ENCODE data around the gene MAEA. TPM values are rescaled to one million over a fixed set of nuclear protein-coding genes. Genes with fewer than 3 reads are reported as not detected.

The MAEA gene
- total and polyA plus RNA-seq, 2 of the 8 experiments (the other 6 are each of a cell fraction or from before 2014, with no cell fraction given): 75.8 to 133 TPM

DNA sequence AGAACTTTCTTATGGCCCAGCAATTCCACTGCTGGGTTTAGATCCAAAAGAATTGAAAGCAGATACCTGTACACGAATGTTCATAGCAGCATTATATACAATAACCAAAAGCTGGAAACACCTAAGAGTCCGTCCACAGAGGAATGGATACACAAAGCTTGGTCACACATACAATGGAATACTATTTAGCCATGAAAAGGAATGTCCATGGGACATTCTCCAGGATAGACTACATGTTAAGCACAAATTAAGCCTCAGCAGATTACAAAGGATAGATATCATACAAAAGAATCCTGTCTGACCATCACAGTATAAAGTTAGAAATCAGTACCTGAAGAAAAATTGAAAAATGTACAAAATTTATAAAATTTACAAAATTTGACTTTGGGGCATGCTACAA lies 12.7 kb upstream of the MAEA start:
- H2BK20ac ChIP-seq (ENCODE audit: low read length): no peak overlapping the region
- H3K4me2 ChIP-seq (ENCODE audit: insufficient read depth in 1 of 2, low read depth in 2 of 2, low read length in 2 of 2): no peak overlapping the region
- DNase-seq (ENCODE audit: low read depth in 1 of 2, low spot score in 2 of 2) (no peak), FAIRE-seq (no peak)
- H3K14ac ChIP-seq (ENCODE audit: insufficient read length): no peak overlapping the region
- H3K4ac ChIP-seq (replicated peaks; ENCODE audit: insufficient read length, low read depth, low read length): no peak overlapping the region
- no peaks in the 10 kb centered on the region for H3K4me1 ChIP-seq (replicated peaks in 1 of 4; ENCODE audit: control insufficient read depth in 3 of 4, insufficient read depth in 4 of 4, low read length in 3 of 4)
- no peak overlapping the region for H2BK5ac ChIP-seq (ENCODE audit: low read depth, low read length)
- peaks cover 8 to 9% of the 10 kb centered on the region in 2 experiments; a peak in 3 of 4 replicates for H3K9me3 ChIP-seq (ENCODE audit: insufficient read depth in 2 of 2, low read depth in 1 of 2, low read length in 1 of 2)
- no peak overlapping the region for H4K5ac ChIP-seq (ENCODE audit: insufficient read length, low read depth, low read length)
- H2BK15ac ChIP-seq (ENCODE audit: low read length): no peak overlapping the region
- H2BK120ac ChIP-seq (replicated peaks; ENCODE audit: low read depth, low read length): no peak overlapping the region
- H4K8ac ChIP-seq (ENCODE audit: extremely low read depth, insufficient read depth, low read length): no peak overlapping the region
- no peak overlapping the region for H3K18ac ChIP-seq (ENCODE audit: extremely low read depth, low read length)
- no peak overlapping the region for H2BK12ac ChIP-seq (ENCODE audit: low read depth, low read length)
- H3K56ac ChIP-seq (replicated peaks; ENCODE audit: insufficient read length, low read depth, low read length): no peak overlapping the region
- ChIA-PET POLR2A (ENCODE audit: partially characterized antibody) (no interaction called here), CTCF (ENCODE audit: partially characterized antibody) (interaction anchor here (0.6 to 3.8 kb wide), 3 partner anchors 9 to 1142 kb away, joined by 3 to 16 read pairs (median 4); partner anchors contain the start of gene CFAP99)
- H3K4me3 ChIP-seq (ENCODE audit: extremely low read depth in 1 of 4, insufficient read depth in 2 of 4, low read depth in 3 of 4, low read length in 4 of 4): no peak overlapping the region
- no peaks in the 10 kb centered on the region for H3K36me3 ChIP-seq (ENCODE audit: control insufficient read depth in 2 of 4, insufficient read depth in 4 of 4, low read length in 3 of 4)
- no peaks in the 10 kb centered on the region for H3K27me3 ChIP-seq (replicated peaks in 1 of 4; ENCODE audit: control insufficient read depth in 3 of 4, extremely low read depth in 1 of 4, insufficient read depth in 3 of 4, low read length in 3 of 4)
- H3K27ac ChIP-seq (ENCODE audit: low read depth, low read length): no peak overlapping the region
- no peaks in the 10 kb centered on the region for H3K79me2 ChIP-seq (ENCODE audit: control insufficient read depth in 1 of 2, insufficient read depth in 2 of 2, low read length in 2 of 2)
- no peak overlapping the region for H2AFZ ChIP-seq (ENCODE audit: low read length)
- H3K9ac ChIP-seq (replicated peaks in 1 of 4; ENCODE audit: extremely low read depth in 1 of 4, low read depth in 3 of 4, low read length in 3 of 4): no peak overlapping the region
- H3K23ac ChIP-seq (ENCODE audit: insufficient read length): no peak overlapping the region
- H4K20me1 ChIP-seq (replicated peaks in 1 of 2; ENCODE audit: control insufficient read depth in 1 of 2, insufficient read depth in 2 of 2, low read length in 2 of 2): no peaks in the 10 kb centered on the region
- no peak overlapping the region for H2AK5ac ChIP-seq (ENCODE audit: low read depth, low read length)
- no peaks in the 10 kb centered on the region for H3K79me1 ChIP-seq (ENCODE audit: low read depth, low read length)
- peaks cover 10% of the 10 kb centered on the region; the same call in 1 of the 2 replicates for H3K23me2 ChIP-seq (ENCODE audit: low read depth, low read length)
- no peak overlapping the region for H4K91ac ChIP-seq (replicated peaks; ENCODE audit: insufficient read length, low read length)
- WGBS, 2 experiments (ENCODE audit: extremely low coverage in 1 of 2, insufficient coverage in 1 of 2, insufficient read length in 1 of 2, insufficient replicate concordance in 2 of 2, low coverage in 1 of 2, low lambda C conversion rate in 2 of 2, missing lambda C conversion rate in 1 of 2): 88% methylated on average over 2 of the region's 2 CpGs; no CpG with 5 or more reads in 1 of the 2 experiments
- TF ChIP-seq KDM5A (IDR thresholded peaks at IDR 0.05; ENCODE audit: low read length) (no peak), HDAC2 (IDR thresholded peaks at IDR 0.05; ENCODE audit: borderline replicate concordance in 1 of 2, low read depth in 2 of 2, low read length in 2 of 2) (no peak), CHD1 (IDR thresholded peaks at IDR 0.05; ENCODE audit: low read depth, low read length) (no peak), RBBP5 (IDR thresholded peaks at IDR 0.05; ENCODE audit: borderline replicate concordance, low read depth, low read length) (no peak), RXRA (IDR thresholded peaks at IDR 0.05; ENCODE audit: insufficient read depth, low read depth, low read length) (no peak), ASH2L (IDR thresholded peaks at IDR 0.05; ENCODE audit: low read length) (no peak), GTF2F1 (IDR thresholded peaks at IDR 0.05; ENCODE audit: borderline replicate concordance, low read depth, low read length) (no peak), SP1 (IDR thresholded peaks at IDR 0.05; ENCODE audit: low read depth, low read length) (no peak), JUN (IDR thresholded peaks at IDR 0.05; ENCODE audit: low read depth, low read length) (no peak), BRCA1 (IDR thresholded peaks at IDR 0.05; ENCODE audit: low read depth, low read length) (no peak)

All from H1 (cell line).